ENCODE measurements around the gene SETD1B.

Gene SETD1B

GRCh38 chr12:121809712-121810116 is 5.9 kb downstream of the SETD1B start:
- no peak for DNase-seq

GRCh38 chr12:121810234-121810817 is 6.5 kb downstream of the SETD1B start:
- DNase-seq: no peak

GRCh38 chr12:121810833-121811433 is 7.1 kb downstream of the SETD1B start:
- DNase-seq: no peak

GRCh38 chr12:121811434-121812319 is 7.9 kb downstream of the SETD1B start:
- DNase-seq: peak; percentile 31 to 71 (median 37)

- no peak for DNase-seq
Measured at GRCh38 chr12:121812320-121812871, 8.6 kb downstream of the SETD1B start.

GRCh38 chr12:121812921-121813896 is 9.4 kb downstream of the SETD1B start:
- DNase-seq: no peak

GRCh38 chr12:121813951-121814350 is 10.1 kb downstream of the SETD1B start:
- no peak for DNase-seq

GRCh38 chr12:121814429-121815119 is 10.8 kb downstream of the SETD1B start:
- no peak for DNase-seq

GRCh38 chr12:121815263-121815662 is 11.5 kb downstream of the SETD1B start:
- peak in 1 of 4 experiments; percentile 18 for DNase-seq

GRCh38 chr12:121816925-121817647 is 13.3 kb downstream of the SETD1B start:
- DNase-seq: no peak

GRCh38 chr12:121817648-121818043 is 13.8 kb downstream of the SETD1B start:
- no peak for DNase-seq

- DNase-seq: no peak
Measured at GRCh38 chr12:121819212-121819949, 15.6 kb downstream of the SETD1B start.

GRCh38 chr12:121820056-121820455 is 16.2 kb downstream of the SETD1B start:
- DNase-seq: no peak

- DNase-seq: no peak
Measured at GRCh38 chr12:121822393-121823100, 18.7 kb downstream of the SETD1B start.

GRCh38 chr12:121823101-121823726 is 19.4 kb downstream of the SETD1B start:
- DNase-seq: no peak

GRCh38 chr12:121823727-121824115 is 19.9 kb downstream of the SETD1B start:
- no peak for DNase-seq

- DNase-seq: no peak
Measured at GRCh38 chr12:121825041-121825523, 21.3 kb downstream of the SETD1B start.

GRCh38 chr12:121826318-121827150 is 22.7 kb downstream of the SETD1B start:
- DNase-seq: no peak

Measured in activated naive CD4-positive, alpha-beta T cell (primary cell).